CD14-positive monocyte (primary cell): ENCODE data around the gene MAD1L1. TPM values are rescaled to one million over a fixed set of nuclear protein-coding genes. Genes with fewer than 3 reads are reported as not detected.
A peak's percentile ranks its signal among the peaks of the same experiment; 100 is the strongest.

Experiments
- DNase-seq, 3 donors: peaks; one replicate each; pipeline ENCODE4 v3.0.0-alpha.2; 2011 to 2022
- H2AFZ ChIP-seq: 2 replicates; pipeline ENCODE4 v1.6.0; 2012; ENCODE audit warnings: mild to moderate bottlenecking, low read depth, low read length, inconsistent platforms; ENCODE audit not compliant: insufficient read depth, poor library complexity, severe bottlenecking
- H3K27ac ChIP-seq, 2 donors: 1 replicate in 1 of 2; 2 replicates in 1 of 2; pipeline ENCODE4 v1.5.1; 2012 to 2013; ENCODE audit warnings: low read length in 2 of 2, control low read depth in 1 of 2, inconsistent platforms in 1 of 2, low read depth in 1 of 2, mild to moderate bottlenecking in 1 of 2
- H3K27me3 ChIP-seq, 2 donors: one replicate each; pipeline versions ENCODE4 v1.6.0 to v1.6.1; 2011 to 2013; ENCODE audit warnings: low read length in 2 of 2; ENCODE audit not compliant: control insufficient read depth in 2 of 2, insufficient read depth in 2 of 2
- H3K36me3 ChIP-seq, 2 donors: replicated peaks in 1 of 2; 1 replicate in 1 of 2; 2 replicates in 1 of 2; pipeline versions ENCODE4 v1.5.1 to v1.6.1; 2012 to 2013; ENCODE audit warnings: low read length in 2 of 2, control low read depth in 1 of 2, inconsistent platforms in 1 of 2, mild to moderate bottlenecking in 1 of 2; ENCODE audit not compliant: insufficient read depth in 2 of 2, control insufficient read depth in 1 of 2
- H3K4me1 ChIP-seq, 2 donors: 1 replicate in 1 of 2; 2 replicates in 1 of 2; pipeline versions ENCODE4 v1.5.1 to v1.6.1; 2012 to 2013; ENCODE audit warnings: low read length in 2 of 2, control low read depth in 1 of 2, inconsistent platforms in 1 of 2, mild to moderate bottlenecking in 1 of 2, moderate library complexity in 1 of 2; ENCODE audit not compliant: insufficient read depth in 2 of 2, control insufficient read depth in 1 of 2
- H3K4me2 ChIP-seq: replicated peaks from 2 replicates; pipeline ENCODE3; 2012; ENCODE audit warnings: low read length, moderate library complexity, mild to moderate bottlenecking; ENCODE audit not compliant: poor library complexity, severe bottlenecking; ENCODE audit errors: extremely low read depth
- H3K4me3 ChIP-seq, 3 experiments: fragments of 200-600 bp in 1 of 3; sonication (generic) in 1 of 3; replicated peaks in 1 of 3; 1 replicate in 2 of 3; 2 replicates in 1 of 3; pipeline ENCODE4 v1.5.1; 2011 to 2013; ENCODE audit warnings: low read length in 3 of 3, mild to moderate bottlenecking in 3 of 3, control low read depth in 2 of 3, low read depth in 2 of 3, inconsistent platforms in 1 of 3, moderate library complexity in 1 of 3
- H3K79me2 ChIP-seq: 2 replicates; pipeline ENCODE4 v1.6.0; 2012; ENCODE audit warnings: mild to moderate bottlenecking, control low read depth, inconsistent platforms, low read length, moderate library complexity; ENCODE audit not compliant: insufficient read depth
- H3K9ac ChIP-seq: 2 replicates; pipeline ENCODE4 v1.6.0; 2017; ENCODE audit warnings: low read length, mild to moderate bottlenecking; ENCODE audit not compliant: insufficient read depth, poor library complexity, severe bottlenecking
- H3K9me3 ChIP-seq, 2 donors: replicated peaks in 1 of 2; 1 replicate in 1 of 2; 2 replicates in 1 of 2; pipeline versions ENCODE4 v1.5.1 to v1.6.1; 2012 to 2013; ENCODE audit warnings: low read length in 2 of 2, control low read depth in 1 of 2; ENCODE audit not compliant: control insufficient read depth in 1 of 2, insufficient read depth in 1 of 2
- H4K20me1 ChIP-seq: 2 replicates; pipeline ENCODE4 v1.6.0; 2012; ENCODE audit warnings: mild to moderate bottlenecking, low read length, control low read depth, moderate library complexity; ENCODE audit not compliant: insufficient read depth
- H3K27ac Mint-ChIP-seq, 7 donors: one replicate each; pipeline ENCODE4 v1.8.0; 2020; ENCODE audit warnings: mild to moderate bottlenecking in 7 of 7, mixed read lengths in 7 of 7, moderate library complexity in 6 of 7, inconsistent platforms in 2 of 7
- H3K27me3 Mint-ChIP-seq, 3 donors: one replicate each; pipeline ENCODE4 v1.8.0; 2021 to 2022; ENCODE audit warnings: low read depth in 3 of 3, mild to moderate bottlenecking in 3 of 3, mixed read lengths in 3 of 3, moderate library complexity in 3 of 3, inconsistent platforms in 1 of 3
- H3K36me3 Mint-ChIP-seq, 2 donors: one replicate each; pipeline ENCODE4 v1.8.0; 2020; ENCODE audit warnings: mixed read lengths in 2 of 2, inconsistent platforms in 1 of 2, mild to moderate bottlenecking in 1 of 2
- H3K4me1 Mint-ChIP-seq: one replicate; pipeline ENCODE4 v1.8.0; 2020; ENCODE audit warnings: mild to moderate bottlenecking, mixed read lengths
- H3K4me3 Mint-ChIP-seq, 2 donors: one replicate each; pipeline ENCODE4 v1.8.0; 2020; ENCODE audit warnings: mild to moderate bottlenecking in 2 of 2, mixed read lengths in 2 of 2, moderate library complexity in 1 of 2
- H3K9me3 Mint-ChIP-seq, 7 donors: one replicate each; pipeline ENCODE4 v1.8.0; 2020 to 2022; ENCODE audit warnings: mixed read lengths in 7 of 7, mild to moderate bottlenecking in 6 of 7, moderate library complexity in 6 of 7, inconsistent platforms in 2 of 7
- CTCF ChIP-seq: fragments of 200-600 bp; IDR thresholded peaks from one replicate; pipeline ENCODE4 v1.8.0; 2022; ENCODE audit warnings: antibody characterized with exemption, mild to moderate bottlenecking
- WGBS: methylation state at CpG from one replicate; pipeline ENCODE4 v1.1.5; 2013; ENCODE audit warnings: missing lambda C conversion rate; ENCODE audit not compliant: insufficient coverage; 5-methylcytosine and 5-hydroxymethylcytosine counted together
- intact Hi-C, 2 donors: fragments of 100-400 bp; cut with micrococcal nuclease; formaldehyde crosslinking; loops; one replicate each; pipeline versions ENCODE4 v1.15.0 to v1.15.1; 2023
- polyA plus RNA-seq, 3 donors: library from polyadenylated mRNA; depleted of rRNA in 1 of 3; unstranded in 2 of 3; stranded (reverse) in 1 of 3; fragments of 300-500 nt in 2 of 3; fragments of >200 nt in 1 of 3; fragmentation: Illumina TruSeq in 2 of 3; gene quantifications; 1 replicate in 2 of 3; 2 replicates in 1 of 3; pipeline ENCODE4 v1.2.3, GENCODE V29; 2012 to 2021

The MAD1L1 gene
- polyA plus RNA-seq, 3 donors: 22.0 to 39.4 (median 33.2) TPM

GRCh38 chr7:1815051-1815481 lies 417.7 kb downstream of the MAD1L1 start:
- no peak for DNase-seq
- intact Hi-C loops: no loop called here

GRCh38 chr7:1814089-1814811 lies 418.5 kb downstream of the MAD1L1 start:
- H3K36me3 ChIP-seq: peaks cover 5 to 9% of the 10 kb centered on the region in 2 donors
- H3K9ac ChIP-seq: no peak overlapping the region
- H3K4me1 ChIP-seq: peaks cover 0 to under 1% of the 10 kb centered on the region in 2 donors
- no peak overlapping the region for H3K4me3 ChIP-seq
- peaks cover 32% of the 10 kb centered on the region for H4K20me1 ChIP-seq
- H3K4me2 ChIP-seq: no peak overlapping the region
- Mint-ChIP-seq H3K9me3 (peaks cover 0 to 3% (median 0%) of the 10 kb centered on the region in 7 donors), H3K27me3 (peaks cover 4 to 6% (median 4%) of the 10 kb centered on the region in 3 donors), H3K4me3 (no peak overlapping the region), H3K36me3 (peaks cover 9 to 10% of the 10 kb centered on the region in 2 donors), H3K4me1 (peaks cover 15% of the 10 kb centered on the region), H3K27ac (peak overlapping the region in 2 of 7 donors; percentile 15 to 53)
- intact Hi-C loops: no loop called here
- DNase-seq: no peak
- H3K27me3 ChIP-seq: peaks cover 0 to under 1% of the 10 kb centered on the region in 2 donors
- no peak for TF ChIP-seq CTCF
- no peak overlapping the region for H2AFZ ChIP-seq
- H3K79me2 ChIP-seq: no peaks in the 10 kb centered on the region
- WGBS: 96% methylated on average over 20 of the region's 22 CpGs
- H3K27ac ChIP-seq: no peak overlapping the region
- H3K9me3 ChIP-seq: no peaks in the 10 kb centered on the region

More at GRCh38 chr7:1815051-1815481, 417.7 kb downstream of the MAD1L1 start:
- Histone ChIP-seq H4K20me1 (peaks cover 40% of the 10 kb centered on the region), H3K4me2 (no peak overlapping the region), H3K79me2 (no peaks in the 10 kb centered on the region), H3K9ac (no peak overlapping the region), H3K27me3 (peaks cover 0 to 3% of the 10 kb centered on the region in 2 donors), H2AFZ (no peak overlapping the region), H3K9me3 (no peaks in the 10 kb centered on the region), H3K4me3 (no peak overlapping the region), H3K36me3 (peaks cover 5 to 9% of the 10 kb centered on the region in 2 donors), H3K27ac (no peak overlapping the region), H3K4me1 (peaks cover 3 to 9% of the 10 kb centered on the region in 2 donors)
- Mint-ChIP-seq H3K27ac (no peak overlapping the region), H3K9me3 (peaks cover 0 to 3% (median 0%) of the 10 kb centered on the region in 7 donors), H3K27me3 (peaks cover 8 to 14% (median 13%) of the 10 kb centered on the region in 3 donors), H3K36me3 (peaks cover 9 to 10% of the 10 kb centered on the region in 2 donors), H3K4me1 (peaks cover 23% of the 10 kb centered on the region), H3K4me3 (no peak overlapping the region)
- WGBS: 92% methylated on average over 13 of the region's 17 CpGs
- no peak for TF ChIP-seq CTCF
